GM12801 (cell line): Measurements from ENCODE around the gene DNAJC7.

Experiments used
- CTCF ChIP-seq: IDR thresholded peaks from one replicate; pipeline ENCODE4 v1.5.1; 2011; ENCODE audit warnings: control low read depth; ENCODE audit not compliant: insufficient read length; ENCODE audit errors: extremely low read depth

DNAJC7 gene

DNA sequence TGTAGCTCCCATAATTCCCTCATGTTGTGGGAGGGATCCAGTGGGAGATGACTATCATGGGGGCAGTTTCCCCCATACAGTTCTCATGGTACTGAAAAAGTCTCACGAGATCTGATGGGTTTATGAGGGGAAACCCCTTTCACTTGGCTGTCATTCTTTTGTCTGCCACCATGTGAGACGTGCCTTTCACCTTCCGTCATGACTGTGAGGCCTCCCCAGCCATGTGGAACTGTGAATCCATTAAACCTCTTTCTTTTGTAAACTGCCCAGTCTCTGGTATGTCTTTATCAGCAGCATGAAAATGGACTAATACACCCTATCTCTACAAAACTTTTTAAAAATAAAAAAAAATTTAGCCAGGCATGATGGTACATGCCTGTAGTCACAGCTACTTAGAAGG is 39.4 kb upstream of the DNAJC7 start:
- TF ChIP-seq CTCF = no peak

GRCh38 chr17:42055496-42055895 is 38.3 kb upstream of the DNAJC7 start:
- no peak for TF ChIP-seq CTCF

DNA sequence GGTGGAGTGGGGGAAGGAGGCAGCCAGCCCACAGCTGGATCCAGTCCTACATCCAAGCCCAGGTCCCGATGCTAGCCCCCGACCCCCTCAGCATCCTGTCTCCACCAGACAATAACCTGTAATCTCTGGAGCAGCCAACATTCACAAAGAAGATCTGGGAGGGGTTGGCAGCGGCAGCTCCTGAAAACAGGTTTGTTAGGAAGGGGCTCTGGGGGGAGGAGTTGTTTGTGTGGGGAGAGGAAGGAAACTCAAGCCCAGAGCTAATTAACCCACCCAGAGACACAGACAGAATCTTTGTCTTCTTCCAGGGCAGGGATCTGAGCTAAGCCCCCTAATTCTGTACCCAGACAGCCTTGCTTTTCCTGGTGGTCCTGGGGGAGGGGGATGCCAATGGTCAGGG is 37.8 kb upstream of the DNAJC7 start:
- no peak for TF ChIP-seq CTCF

DNA sequence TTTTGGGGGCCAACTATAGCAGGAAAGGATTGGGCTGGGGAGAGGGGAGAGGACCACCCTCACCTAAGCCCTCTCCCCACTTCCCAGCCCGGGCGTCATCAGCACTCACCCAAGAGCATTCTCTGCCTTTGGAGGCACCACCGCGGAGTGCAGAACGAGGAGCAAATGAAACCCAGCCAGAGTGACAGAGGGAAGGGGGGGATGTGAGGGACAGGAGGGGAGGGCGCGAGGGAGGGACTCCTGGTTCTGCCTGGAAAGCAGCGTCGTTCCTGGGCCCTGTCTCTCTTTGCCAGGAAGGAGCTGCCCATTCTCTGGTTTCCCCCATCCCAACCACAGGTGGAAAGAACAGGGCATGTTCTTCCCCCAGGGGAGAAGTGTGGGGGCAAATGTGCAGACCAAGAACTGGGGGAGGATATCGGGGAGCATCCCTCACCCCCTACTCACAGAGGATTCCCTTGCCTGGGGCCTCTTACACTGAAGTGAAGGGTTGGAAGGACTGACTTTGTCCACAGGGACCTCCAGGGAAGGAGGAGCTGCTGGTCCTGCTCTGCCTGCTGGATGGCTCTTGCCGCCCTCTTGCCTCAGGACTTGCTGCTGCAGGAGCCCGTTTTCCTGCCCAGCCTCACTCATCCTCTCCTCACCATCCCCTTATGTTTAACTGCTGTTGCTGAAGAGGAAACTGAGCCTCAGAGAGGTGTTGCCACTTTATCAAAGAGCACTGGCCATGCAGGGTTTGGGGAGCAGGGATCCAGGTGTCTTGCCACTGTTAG is 36.7 kb upstream of the DNAJC7 start:
- no peak for TF ChIP-seq CTCF

- TF ChIP-seq CTCF = no peak
Measured at GRCh38 chr17:42052346-42052877, 35.2 kb upstream of the DNAJC7 start.

GRCh38 chr17:42051645-42052044 is 34.4 kb upstream of the DNAJC7 start:
- no peak for TF ChIP-seq CTCF

GRCh38 chr17:42051013-42051400 is 33.8 kb upstream of the DNAJC7 start:
- TF ChIP-seq CTCF = no peak
